T-cell (primary cell): ENCODE measurements around the gene PTTG1IP. TPM values are rescaled to one million over a fixed set of nuclear protein-coding genes. Genes with fewer than 3 reads are reported as not detected.

Experiments used
- ATAC-seq, 4 experiments: fragments of 200-7000 bp in 3 of 4; fragments of 150-1000 bp in 1 of 4; cut with Tn5 transposase; replicated peaks in 1 of 4; 1 replicate in 3 of 4; 2 replicates in 1 of 4; pipeline ENCODE4 v1.10.0; 2021; ENCODE audit warnings: moderate library complexity in 3 of 4, mild to moderate bottlenecking in 2 of 4, moderate number of reproducible peaks in 1 of 4
- CTCF ChIA-PET, 2 donors: fragments of 300-600 bp; sonication (Branson Sonifier 250); formaldehyde crosslinking; loops; one replicate each; lab custom pipeline; 2022; ENCODE audit warnings: antibody characterized with exemption in 2 of 2; lab: Charles Lee
- POLR2A ChIA-PET, 2 donors: fragments of 300-600 bp; sonication (Branson Sonifier 250); formaldehyde crosslinking; loops; one replicate each; lab custom pipeline; 2022; ENCODE audit warnings: antibody characterized with exemption in 2 of 2; lab: Charles Lee
- DNase-seq, 35 experiments: peaks; one replicate each; pipeline versions ENCODE4 v3.0.0 to v3.0.0-alpha.2; 2013 to 2023
- H3K27ac ChIP-seq: one replicate; pipeline ENCODE4 v1.5.1; 2013; ENCODE audit warnings: low read length
- H3K27me3 ChIP-seq, 2 experiments: replicated peaks in 1 of 2; 1 replicate in 1 of 2; 2 replicates in 1 of 2; pipeline versions ENCODE4 v1.6.1 to v1.7.0; 2013; ENCODE audit warnings: low read length in 1 of 2, mixed read lengths in 1 of 2; ENCODE audit not compliant: control insufficient read depth in 2 of 2, insufficient read depth in 2 of 2; ENCODE audit errors: extremely low read depth in 1 of 2
- H3K36me3 ChIP-seq, 2 donors: 1 replicate in 1 of 2; 2 replicates in 1 of 2; pipeline versions ENCODE4 v1.6.1 to v1.7.0; 2013; ENCODE audit warnings: low read length in 1 of 2; ENCODE audit not compliant: control insufficient read depth in 2 of 2, insufficient read depth in 1 of 2; ENCODE audit errors: extremely low read depth in 1 of 2
- H3K4me1 ChIP-seq, 2 experiments: 1 replicate in 1 of 2; 2 replicates in 1 of 2; pipeline versions ENCODE4 v1.6.1 to v1.7.0; 2013; ENCODE audit warnings: low read length in 2 of 2, mixed read lengths in 1 of 2; ENCODE audit not compliant: insufficient read depth in 2 of 2, control insufficient read depth in 1 of 2; ENCODE audit errors: extremely low read depth in 1 of 2
- H3K4me3 ChIP-seq, 2 donors: 1 replicate in 1 of 2; 2 replicates in 1 of 2; pipeline versions ENCODE4 v1.5.1 to v1.7.0; 2013; ENCODE audit warnings: mild to moderate bottlenecking in 2 of 2, low read length in 1 of 2, moderate library complexity in 1 of 2; ENCODE audit not compliant: control insufficient read depth in 1 of 2; ENCODE audit errors: extremely low read depth in 1 of 2
- H3K9me3 ChIP-seq: 2 replicates; pipeline ENCODE4 v1.7.0; 2013
- H3K27ac Mint-ChIP-seq, 2 donors: one replicate each; pipeline ENCODE4 v1.8.0; 2020 to 2021; ENCODE audit warnings: mild to moderate bottlenecking in 2 of 2, mixed read lengths in 2 of 2
- H3K27me3 Mint-ChIP-seq, 2 donors: one replicate each; pipeline ENCODE4 v1.8.0; 2021 to 2022; ENCODE audit warnings: mixed read lengths in 2 of 2
- H3K36me3 Mint-ChIP-seq: one replicate; pipeline ENCODE4 v1.8.0; 2021; ENCODE audit warnings: mixed read lengths
- H3K4me1 Mint-ChIP-seq, 3 donors: one replicate each; pipeline ENCODE4 v1.8.0; 2020 to 2022; ENCODE audit warnings: mixed read lengths in 3 of 3, mild to moderate bottlenecking in 1 of 3
- H3K4me3 Mint-ChIP-seq, 3 donors: one replicate each; pipeline ENCODE4 v1.8.0; 2020 to 2022; ENCODE audit warnings: mild to moderate bottlenecking in 3 of 3, mixed read lengths in 3 of 3, moderate library complexity in 3 of 3
- H3K9me3 Mint-ChIP-seq, 3 donors: one replicate each; pipeline ENCODE4 v1.8.0; 2020 to 2022; ENCODE audit warnings: mixed read lengths in 3 of 3
- WGBS: methylation state at CpG from one replicate; pipeline ENCODE4 v1.1.5; 2013; ENCODE audit warnings: missing lambda C conversion rate; ENCODE audit not compliant: insufficient coverage; 5-methylcytosine and 5-hydroxymethylcytosine counted together
- total RNA-seq, 35 experiments: library from RNA in 6 of 35; stranded (reverse) in 6 of 35; fragments of 120-200 nt in 1 of 35; gene quantifications; one replicate each; pipeline versions ENCODE4 v1.2.1 to v1.2.4 and lab custom pipeline; 2013 to 2026

Gene PTTG1IP
- total RNA-seq, 5 donors from 2014 or later (not counting 1 experiment from before 2014, with no cell fraction given), result 73.4 to 91.1 (median 90.2) TPM

DNA sequence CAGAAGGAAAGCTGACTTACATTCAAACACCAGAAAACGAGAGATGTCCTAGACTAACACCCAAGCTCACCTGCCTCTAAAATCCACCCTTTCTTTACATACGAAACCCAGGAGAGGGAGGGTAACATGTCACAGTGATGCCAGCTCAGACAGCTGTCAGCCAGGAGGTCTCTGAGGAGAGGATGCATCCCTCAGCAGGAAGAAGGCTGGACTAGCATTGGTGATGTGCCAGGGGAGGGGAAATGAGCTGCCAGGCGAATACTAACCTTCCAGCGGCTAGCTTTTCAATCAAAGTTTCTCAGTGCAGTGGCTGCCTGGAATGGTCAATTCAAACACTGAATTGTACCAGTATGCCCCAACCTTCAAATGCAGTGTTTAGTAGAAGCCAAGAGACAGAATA, 68.3 kb downstream of the PTTG1IP start:
- H3K4me3 Mint-ChIP-seq, result no peak overlapping the region
- H3K36me3 ChIP-seq, result peaks cover 2 to 40% of the 10 kb centered on the region in 2 donors
- ChIA-PET CTCF (no interaction called here), POLR2A (no interaction called here)
- H3K4me3 ChIP-seq, result no peak overlapping the region
- no peaks in the 10 kb centered on the region for H3K27me3 Mint-ChIP-seq
- peaks cover 19 to 20% (median 19%) of the 10 kb centered on the region in 3 donors for H3K4me1 Mint-ChIP-seq
- no peaks in the 10 kb centered on the region for H3K9me3 Mint-ChIP-seq
- H3K36me3 Mint-ChIP-seq, result peaks cover 35% of the 10 kb centered on the region
- H3K27ac Mint-ChIP-seq, result no peak overlapping the region
- no peak overlapping the region for H3K27ac ChIP-seq
- H3K27me3 ChIP-seq, result no peaks in the 10 kb centered on the region
- ATAC-seq (no peak), DNase-seq (no peak)
- H3K4me1 ChIP-seq, result peaks cover 6 to 20% of the 10 kb centered on the region in 2 experiments
- H3K9me3 ChIP-seq, result no peaks in the 10 kb centered on the region
- no CpG with 5 or more reads among the region's 4 CpGs for WGBS

DNA sequence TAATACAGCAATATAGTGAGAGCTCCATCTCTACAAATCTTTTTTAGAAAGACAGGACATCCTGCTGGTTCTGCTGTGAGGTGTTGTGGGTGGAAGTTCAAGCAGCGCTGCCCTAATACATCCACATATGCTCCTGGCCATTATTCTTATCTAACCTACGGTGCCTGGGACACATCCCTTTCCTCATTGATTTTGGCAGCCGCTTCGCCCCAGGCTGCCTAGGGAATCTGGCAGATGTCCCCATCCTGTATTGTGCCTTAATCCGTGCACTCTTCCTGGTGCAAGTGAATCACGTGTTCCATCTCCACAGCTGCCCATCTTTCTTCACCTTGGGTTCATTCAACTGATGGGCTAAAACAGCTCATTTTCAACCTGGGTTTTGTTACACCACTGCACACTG, 68.7 kb downstream of the PTTG1IP start:
- H3K4me1 ChIP-seq, result peaks cover 10 to 25% of the 10 kb centered on the region in 2 experiments
- peaks cover 0 to 35% of the 10 kb centered on the region in 2 donors for H3K36me3 ChIP-seq
- ATAC-seq, result no peak
- DNase-seq, result no peak
- ChIA-PET CTCF (interaction anchor here in 1 of 2 donors (0.5 kb wide), 1 partner anchor 804 kb away, joined by 3 read pairs; no protein-coding TSS in a partner anchor), POLR2A (no interaction called here)
- H3K4me3 ChIP-seq, result no peak overlapping the region
- no peak overlapping the region for H3K27ac Mint-ChIP-seq
- H3K36me3 Mint-ChIP-seq, result peaks cover 32% of the 10 kb centered on the region
- no peaks in the 10 kb centered on the region for H3K9me3 Mint-ChIP-seq
- no peaks in the 10 kb centered on the region for H3K27me3 ChIP-seq
- H3K27me3 Mint-ChIP-seq, result no peaks in the 10 kb centered on the region
- H3K4me1 Mint-ChIP-seq, result peaks cover 21 to 23% (median 23%) of the 10 kb centered on the region in 3 donors
- H3K9me3 ChIP-seq, result no peaks in the 10 kb centered on the region
- H3K27ac ChIP-seq, result no peak overlapping the region
- 100% methylated on average over 5 of the region's 6 CpGs for WGBS
- no peak overlapping the region for H3K4me3 Mint-ChIP-seq

- ChIA-PET POLR2A (interaction anchor here in 1 of 2 donors (0.7 kb wide), 1 partner anchor 117 kb away, joined by 3 read pairs; the partner anchor contains the start of gene ITGB2), CTCF (no interaction called here)
- DNase-seq (no peak), ATAC-seq (no peak)
- Mint-ChIP-seq H3K36me3 (peaks cover 28% of the 10 kb centered on the region), H3K9me3 (no peaks in the 10 kb centered on the region), H3K4me1 (peaks cover 32 to 34% (median 32%) of the 10 kb centered on the region in 3 donors), H3K27me3 (no peaks in the 10 kb centered on the region), H3K4me3 (peak overlapping the region; percentile 81 to 92 (median 88)), H3K27ac (no peak overlapping the region)
- WGBS, result 89% methylated on average over 1 of the region's 3 CpGs
- Histone ChIP-seq H3K4me1 (peaks cover 11 to 27% of the 10 kb centered on the region in 2 experiments), H3K36me3 (peaks cover 0 to 35% of the 10 kb centered on the region in 2 donors), H3K27me3 (no peaks in the 10 kb centered on the region), H3K9me3 (no peaks in the 10 kb centered on the region), H3K27ac (no peak overlapping the region), H3K4me3 (no peak overlapping the region)
These were observed 69.8 kb downstream of the PTTG1IP start for GRCh38 chr21:44803651-44804050.

DNA sequence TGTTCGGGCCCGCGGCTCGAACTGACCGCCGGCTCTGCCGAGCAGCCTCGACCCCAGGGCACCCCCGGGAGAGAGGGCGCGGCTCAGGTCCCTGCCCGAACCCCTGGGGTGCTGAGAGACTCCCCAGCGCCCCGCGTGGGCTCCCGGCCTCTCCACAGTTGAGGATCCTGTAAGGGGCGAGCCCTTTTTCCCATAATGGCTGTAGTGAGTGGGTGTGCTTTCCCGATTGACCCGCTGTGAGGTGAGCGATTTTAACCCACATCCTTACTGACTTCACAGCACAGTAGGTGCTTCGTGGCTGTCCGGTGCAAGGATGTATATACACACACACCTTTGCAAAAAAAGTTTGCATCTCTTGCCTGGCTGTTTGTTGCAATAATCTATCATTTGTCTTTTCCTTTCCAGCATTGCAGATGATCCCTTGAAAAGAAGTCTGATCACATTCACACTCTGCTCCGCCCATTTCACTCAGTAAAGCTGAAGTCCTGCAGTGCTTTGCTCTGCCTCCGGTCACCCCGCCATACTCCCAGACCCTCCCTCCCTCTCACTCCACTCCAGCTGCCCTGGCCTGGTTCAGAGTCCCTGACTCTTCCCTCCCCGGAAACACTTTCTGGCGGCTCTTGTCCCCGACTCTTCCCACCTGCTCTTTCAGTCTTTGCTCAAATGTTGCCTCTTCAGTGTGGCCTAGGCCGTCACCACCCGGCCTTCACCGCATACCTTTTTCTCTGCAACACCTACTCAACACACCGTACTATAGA, 70.9 kb downstream of the PTTG1IP start:
- H3K4me3 Mint-ChIP-seq, result peak overlapping the region; percentile 81 to 92 (median 88)
- H3K27ac ChIP-seq, result no peak overlapping the region
- H3K9me3 Mint-ChIP-seq, result no peaks in the 10 kb centered on the region
- peak overlapping the region; percentile 73 to 76 for H3K27ac Mint-ChIP-seq
- 40% methylated on average over 24 of the region's 32 CpGs for WGBS
- peaks cover 29% of the 10 kb centered on the region for H3K36me3 Mint-ChIP-seq
- peak in 1 of 35 experiments; percentile 19 for DNase-seq
- peak overlapping the region; percentile 74 to 84 for H3K4me3 ChIP-seq
- ATAC-seq, result peak in 2 of 4 experiments; percentile 2 to 5
- POLR2A ChIA-PET, result no interaction called here
- H3K27me3 ChIP-seq, result no peaks in the 10 kb centered on the region
- peaks cover 11 to 27% of the 10 kb centered on the region in 2 experiments for H3K4me1 ChIP-seq
- H3K27me3 Mint-ChIP-seq, result no peaks in the 10 kb centered on the region
- peaks cover 0 to 33% of the 10 kb centered on the region in 2 donors for H3K36me3 ChIP-seq
- CTCF ChIA-PET, result interaction anchor here (0.6 to 2.5 kb wide), 5 partner anchors 9 to 292 kb away, joined by 4 to 12 read pairs (median 7); no protein-coding TSS in a partner anchor
- no peaks in the 10 kb centered on the region for H3K9me3 ChIP-seq
- peaks cover 36 to 42% (median 40%) of the 10 kb centered on the region in 3 donors for H3K4me1 Mint-ChIP-seq

- Mint-ChIP-seq H3K36me3 (peaks cover 27% of the 10 kb centered on the region), H3K4me1 (peaks cover 42 to 47% (median 46%) of the 10 kb centered on the region in 3 donors), H3K9me3 (no peaks in the 10 kb centered on the region), H3K27ac (peak within 1 kb of the TSS; percentile 89 to 97), H3K27me3 (no peaks in the 10 kb centered on the region), H3K4me3 (peak within 1 kb of the TSS; percentile 92 to 98 (median 97))
- ChIA-PET CTCF (interaction anchor here (0.6 to 2.5 kb wide), 12 partner anchors 8 to 326 kb away, joined by 3 to 12 read pairs (median 6); partner anchors contain the start of genes PTTG1IP (in 1 of the 2) and SUMO3 (in 1 of the 2)), POLR2A (interaction anchor here in 1 of 2 donors (1.5 kb wide), 1 partner anchor 16 kb away, joined by 4 read pairs; the partner anchor contains the start of gene SUMO3)
- H3K27me3 ChIP-seq, result no peaks in the 10 kb centered on the region
- WGBS, result under 1% methylated on average over 92 of the region's 97 CpGs
- peaks cover 11 to 27% of the 10 kb centered on the region in 2 experiments for H3K4me1 ChIP-seq
- ATAC-seq, result peak; percentile 93 to 96 (median 94)
- peak within 1 kb of the TSS; percentile 74 to 84 for H3K4me3 ChIP-seq
- peak within 1 kb of the TSS; percentile 62 for H3K27ac ChIP-seq
- no peaks in the 10 kb centered on the region for H3K9me3 ChIP-seq
- H3K36me3 ChIP-seq, result peaks cover 0 to 24% of the 10 kb centered on the region in 2 donors
- peak; percentile 67 to 91 (median 82) for DNase-seq
These were observed 71.8 kb downstream of the PTTG1IP start, which contains the start of gene UBE2G2 for GRCh38 chr21:44801468-44802395. TSS of gene UBE2G2 (minus strand) at chr21:44801820. CDS start at chr21:44801748, 72 bp downstream.
